Islet of Langerhans (tissue), 1 donor: Measurements from ENCODE around the gene SNCB.

Experiments
- FAIRE-seq: peaks from one replicate; lab custom pipeline; 2011; peaks lifted over from hg19 to GRCh38; lab: Jason Lieb, UNC

The SNCB gene

GRCh38 chr5:176644294-176644693, 14.0 kb upstream of the SNCB start:
- FAIRE-seq: no peak

- no peak for FAIRE-seq
Observed at GRCh38 chr5:176643491-176644219, 13.3 kb upstream of the SNCB start.

GRCh38 chr5:176642675-176643490, 12.5 kb upstream of the SNCB start:
- no peak for FAIRE-seq

GRCh38 chr5:176640616-176641015, 10.3 kb upstream of the SNCB start:
- no peak for FAIRE-seq

- no peak for FAIRE-seq
Observed at GRCh38 chr5:176639981-176640380, 9.6 kb upstream of the SNCB start.

GRCh38 chr5:176639208-176639607, 8.9 kb upstream of the SNCB start:
- no peak for FAIRE-seq

- FAIRE-seq: no peak
Observed at GRCh38 chr5:176638437-176638836, 8.1 kb upstream of the SNCB start.

GRCh38 chr5:176637556-176637955, 7.2 kb upstream of the SNCB start:
- no peak for FAIRE-seq

- FAIRE-seq: no peak
Observed at GRCh38 chr5:176636426-176636825, 6.1 kb upstream of the SNCB start.

- no peak for FAIRE-seq
Observed at GRCh38 chr5:176633598-176633997, 3.3 kb upstream of the SNCB start.

- FAIRE-seq: no peak
Observed at GRCh38 chr5:176632745-176633144, 2.4 kb upstream of the SNCB start.

GRCh38 chr5:176631383-176632200, 1.3 kb upstream of the SNCB start:
- FAIRE-seq: peak; percentile 71

GRCh38 chr5:176630681-176631222, 418 bp upstream of the SNCB start:
- FAIRE-seq: peak; percentile 93

GRCh38 chr5:176629317-176629852, 949 bp downstream of the SNCB start:
- FAIRE-seq: no peak

- FAIRE-seq: no peak
Observed at GRCh38 chr5:176628406-176629228, 1.7 kb downstream of the SNCB start.

GRCh38 chr5:176627582-176627981, 2.8 kb downstream of the SNCB start:
- no peak for FAIRE-seq

GRCh38 chr5:176626876-176627236, 3.5 kb downstream of the SNCB start:
- no peak for FAIRE-seq

GRCh38 chr5:176625966-176626875, 4.1 kb downstream of the SNCB start:
- FAIRE-seq: no peak

- no peak for FAIRE-seq
Observed at GRCh38 chr5:176625512-176625911, 4.8 kb downstream of the SNCB start.

- FAIRE-seq: no peak
Observed at GRCh38 chr5:176624938-176625337, 5.4 kb downstream of the SNCB start.
